DMS53 treated with DMSO at 0.1 percent for 48 hours (cell line): ENCODE data around the gene LDLRAD2.
A peak's percentile ranks its signal among the peaks of the same experiment; 100 is the strongest.
"Not testable (repeated sequence)": the region's sequence is repeated elsewhere in the genome, so short reads cannot be mapped to it uniquely, and the experiment has no call there.

Source experiments
- DNase-seq: peaks from one replicate; lab custom pipeline; 2025; ENCODE audit not compliant: unreplicated experiment; lab: John Stamatoyannopoulos, UW

LDLRAD2 gene

DNA sequence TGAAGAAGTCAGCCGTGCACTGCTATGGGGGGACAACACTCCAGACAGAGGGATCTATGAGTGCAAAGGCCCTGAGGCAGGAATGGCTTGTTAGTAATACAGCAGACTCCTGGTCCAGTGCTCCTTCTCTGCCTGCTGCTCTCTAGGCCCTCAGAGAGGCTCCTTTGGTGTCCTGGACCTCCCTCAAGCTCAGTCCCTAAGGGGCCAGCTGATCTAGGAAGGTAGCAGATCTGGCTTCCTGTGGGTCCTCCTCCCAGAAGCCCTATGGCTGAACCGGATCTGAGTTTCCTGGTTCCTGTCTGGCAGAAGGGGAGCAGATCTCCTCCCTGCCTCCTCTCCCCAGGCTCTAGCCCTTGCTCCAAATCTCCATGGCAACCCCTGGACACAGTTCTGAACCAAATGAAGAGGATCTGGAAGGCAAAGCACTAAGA, at the start of gene LDLRAD2:
Gene LDLRAD2, plus strand, starts transcription at position 391 of the 431 bp plus-strand sequence. CDS start 187 bp downstream, outside the sequence.
- no peak for DNase-seq

GRCh38 chr1:21763236-21763635, 48.8 kb upstream of the LDLRAD2 start:
- DNase-seq, result no peak

DNA sequence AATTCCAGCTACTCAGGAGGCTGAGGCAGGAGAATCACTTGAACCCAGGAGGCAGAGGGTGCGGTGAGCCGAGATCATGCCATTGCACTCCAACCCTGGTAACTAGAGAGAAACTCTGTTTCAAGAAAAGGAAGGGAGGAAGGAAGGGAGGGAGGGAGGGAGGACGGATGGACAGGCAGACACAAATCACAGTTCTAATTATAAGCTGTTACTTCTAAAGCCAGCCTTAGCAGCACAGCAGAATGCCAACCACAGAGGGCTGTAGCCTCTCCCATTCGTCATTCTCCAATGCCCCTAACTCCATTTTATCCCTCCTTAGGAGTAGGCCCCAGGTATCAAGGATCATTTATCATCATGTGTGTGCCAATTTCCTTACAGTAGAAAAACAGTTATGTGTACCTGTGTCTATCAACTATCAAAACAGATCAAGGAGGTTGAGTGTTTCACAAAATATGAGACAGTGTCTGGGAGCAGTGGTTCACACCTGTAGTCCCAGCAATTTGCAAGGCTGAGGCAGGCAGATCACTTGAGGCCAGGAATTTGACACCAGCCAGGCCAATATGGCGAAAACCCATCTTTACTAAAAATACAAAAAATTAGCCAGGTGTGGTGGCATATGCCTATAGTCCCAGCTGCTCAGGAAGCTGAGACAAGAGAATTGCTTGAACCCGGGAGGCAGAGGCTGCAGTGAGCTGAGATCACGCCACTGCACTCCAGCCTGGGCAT, 48.2 kb upstream of the LDLRAD2 start:
- DNase-seq, result no peak

- DNase-seq, result no peak
These were observed 47.2 kb upstream of the LDLRAD2 start for GRCh38 chr1:21764615-21765423.

DNA sequence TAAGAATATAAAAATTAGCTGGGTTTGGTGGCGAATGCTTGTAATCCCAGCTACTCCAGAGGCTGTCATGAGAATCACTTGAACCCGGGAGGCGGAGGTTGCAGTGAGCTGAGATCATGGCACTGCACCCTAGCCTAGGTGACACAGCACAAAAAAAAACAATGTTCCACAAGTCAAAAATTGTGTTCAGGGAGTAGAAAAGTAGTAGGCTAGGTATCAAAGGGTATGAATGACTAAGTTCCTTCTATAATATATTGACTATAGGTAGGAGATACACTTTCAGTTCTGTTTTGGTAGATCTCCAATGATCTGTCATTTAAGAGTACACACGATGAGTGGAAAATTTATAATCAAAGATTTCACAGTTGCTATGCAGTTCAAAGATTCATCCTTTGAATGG, 45.9 kb upstream of the LDLRAD2 start:
- DNase-seq, result no peak

GRCh38 chr1:21767106-21767505, 45.0 kb upstream of the LDLRAD2 start:
- not testable (repeated sequence) for DNase-seq

- no peak for DNase-seq
These were observed 41.9 kb upstream of the LDLRAD2 start for GRCh38 chr1:21770201-21770600.

- DNase-seq, result not testable (repeated sequence)
These were observed 41.5 kb upstream of the LDLRAD2 start for GRCh38 chr1:21770602-21771001.

- not testable (repeated sequence) for DNase-seq
These were observed 40.4 kb upstream of the LDLRAD2 start for GRCh38 chr1:21771672-21772071.

- no peak for DNase-seq
These were observed 38.5 kb upstream of the LDLRAD2 start for GRCh38 chr1:21773585-21773984.

DNA sequence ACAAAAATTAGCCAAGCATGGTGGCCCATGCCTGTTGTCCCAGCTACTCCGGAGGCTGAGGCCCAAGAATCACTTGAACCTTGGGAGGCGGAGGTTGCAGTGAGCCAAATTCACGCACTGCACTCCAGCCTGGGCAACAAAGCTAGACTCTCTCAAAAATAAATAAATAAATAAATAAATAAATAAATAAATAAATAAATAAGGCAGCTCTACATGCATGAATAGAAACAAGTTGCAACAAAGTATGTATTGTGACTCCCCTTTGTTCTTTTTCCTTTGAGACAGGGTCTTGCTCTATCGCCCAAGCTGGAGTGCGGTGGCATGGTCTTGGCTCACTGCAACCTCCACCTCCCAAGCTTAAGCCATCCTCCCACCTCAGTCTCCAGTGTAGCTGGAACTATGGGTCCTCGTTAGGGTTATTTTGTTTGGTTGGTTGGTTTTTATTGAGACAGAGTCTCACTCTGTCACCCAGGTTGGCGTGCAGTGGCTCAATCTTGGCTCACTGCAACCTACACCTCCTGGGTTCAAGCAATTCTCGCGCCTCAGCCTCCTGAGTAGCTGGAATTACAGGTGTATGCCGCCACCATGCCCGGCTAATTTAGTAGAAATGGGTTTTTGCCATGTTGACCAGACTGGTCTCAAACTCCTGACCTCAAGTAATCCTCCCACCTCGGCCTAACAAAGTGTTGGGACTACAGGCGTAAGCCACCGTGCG, 37.1 kb upstream of the LDLRAD2 start:
- DNase-seq, result no peak

DNA sequence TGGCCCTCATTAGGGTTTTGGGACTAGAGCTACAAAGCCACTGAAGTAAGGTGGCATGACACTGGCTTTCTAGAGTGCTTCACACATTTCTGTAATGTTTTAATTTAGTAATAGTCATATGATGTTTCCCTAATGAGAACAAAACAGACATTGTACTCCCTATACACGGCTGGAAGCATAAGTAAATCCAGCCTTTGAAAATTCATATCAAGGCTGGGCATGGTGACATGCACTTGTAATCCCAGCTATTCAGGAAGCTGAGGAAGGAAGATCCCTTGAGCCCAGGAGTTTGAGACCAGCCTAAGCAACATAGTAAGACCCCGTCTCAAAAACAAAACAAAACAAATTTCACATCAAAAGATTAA, 36.5 kb upstream of the LDLRAD2 start:
- DNase-seq, result no peak

GRCh38 chr1:21775985-21776562, 36.0 kb upstream of the LDLRAD2 start:
- DNase-seq, result peak; percentile 41

- DNase-seq, result not testable (repeated sequence)
These were observed 35.1 kb upstream of the LDLRAD2 start for GRCh38 chr1:21776925-21777324.

DNA sequence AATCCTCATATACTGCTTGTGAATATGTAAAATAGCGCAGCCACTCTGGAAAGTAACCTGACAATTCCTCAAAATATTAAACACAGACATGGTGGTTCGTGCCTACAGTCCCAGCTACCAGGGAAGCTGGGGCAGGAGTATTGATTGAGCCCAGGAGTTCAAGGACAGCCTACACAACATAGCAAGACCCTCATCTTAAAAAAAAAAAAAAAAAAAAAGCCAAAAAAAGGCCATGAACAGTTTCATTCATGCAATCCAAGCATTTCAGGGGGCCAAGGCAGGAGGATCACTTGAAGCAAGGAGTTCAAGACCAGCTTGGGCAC, 33.7 kb upstream of the LDLRAD2 start:
- no peak for DNase-seq

DNA sequence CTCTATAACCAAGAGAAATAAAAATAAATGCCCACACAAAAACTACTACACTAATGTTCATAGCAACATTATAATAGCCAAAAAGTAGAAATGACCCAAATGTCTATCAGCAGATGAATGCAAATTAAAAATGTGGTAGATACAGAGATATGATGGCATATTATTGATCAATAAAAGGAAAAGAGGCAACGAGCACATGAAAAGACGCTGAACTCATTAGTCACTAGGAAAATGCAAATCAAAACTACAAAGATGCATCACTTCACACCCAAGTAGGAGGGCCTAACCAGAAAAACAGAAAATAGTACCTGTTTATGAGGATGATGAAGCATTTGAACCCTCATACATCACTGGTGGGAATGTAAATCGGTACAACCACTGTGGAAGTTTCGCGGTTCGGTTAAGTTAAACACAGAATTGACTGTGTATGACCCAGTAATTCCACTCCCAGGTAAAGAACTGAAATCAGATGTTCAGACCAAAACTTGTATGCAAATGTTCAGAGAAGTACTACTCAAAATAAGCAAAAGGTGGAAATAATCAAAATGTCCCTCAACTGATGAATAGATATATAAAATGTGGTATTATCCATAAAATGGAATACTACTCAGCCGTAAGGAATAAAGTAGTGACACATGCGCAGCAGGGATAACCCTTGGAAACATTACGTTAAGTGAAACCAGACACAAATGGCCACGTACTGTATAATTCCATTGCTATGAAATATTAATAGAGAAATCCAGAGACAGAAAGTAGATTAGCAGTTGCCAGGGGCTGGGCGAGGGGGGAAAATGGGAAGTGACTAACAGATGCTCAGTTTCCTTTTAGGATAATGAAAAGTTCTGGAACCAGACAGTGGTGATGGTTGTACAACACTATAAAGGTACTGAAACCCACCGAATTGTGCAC, 32.2 kb upstream of the LDLRAD2 start:
- DNase-seq, result no peak

DNA sequence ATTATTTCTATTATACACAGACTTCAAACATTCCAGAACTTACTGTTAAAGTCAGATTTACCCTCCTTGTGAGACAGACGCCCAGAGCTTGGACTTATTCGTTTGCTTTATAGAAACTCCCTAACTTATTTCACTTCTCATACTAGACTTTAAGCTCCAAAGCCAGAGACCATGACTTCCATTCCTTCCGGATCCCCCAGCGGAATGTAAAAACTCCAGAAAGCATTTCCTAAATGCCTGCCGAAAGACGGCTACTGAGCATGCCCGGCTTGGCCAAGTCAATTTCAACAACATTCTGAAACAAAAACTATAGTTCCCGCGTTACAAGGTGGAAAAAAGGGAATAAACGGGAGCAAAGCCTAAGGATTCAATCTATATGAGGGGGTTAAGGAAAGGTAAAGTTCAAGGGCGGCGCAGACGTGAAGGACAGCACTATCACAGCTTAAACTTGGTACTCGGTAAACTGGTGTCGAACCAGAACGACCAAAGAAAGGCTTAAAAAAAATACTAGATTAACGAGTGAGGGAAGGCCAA, 30.2 kb upstream of the LDLRAD2 start:
- DNase-seq, result no peak

GRCh38 chr1:21782349-21782867, 29.7 kb upstream of the LDLRAD2 start:
- peak; percentile 54 for DNase-seq

DNA sequence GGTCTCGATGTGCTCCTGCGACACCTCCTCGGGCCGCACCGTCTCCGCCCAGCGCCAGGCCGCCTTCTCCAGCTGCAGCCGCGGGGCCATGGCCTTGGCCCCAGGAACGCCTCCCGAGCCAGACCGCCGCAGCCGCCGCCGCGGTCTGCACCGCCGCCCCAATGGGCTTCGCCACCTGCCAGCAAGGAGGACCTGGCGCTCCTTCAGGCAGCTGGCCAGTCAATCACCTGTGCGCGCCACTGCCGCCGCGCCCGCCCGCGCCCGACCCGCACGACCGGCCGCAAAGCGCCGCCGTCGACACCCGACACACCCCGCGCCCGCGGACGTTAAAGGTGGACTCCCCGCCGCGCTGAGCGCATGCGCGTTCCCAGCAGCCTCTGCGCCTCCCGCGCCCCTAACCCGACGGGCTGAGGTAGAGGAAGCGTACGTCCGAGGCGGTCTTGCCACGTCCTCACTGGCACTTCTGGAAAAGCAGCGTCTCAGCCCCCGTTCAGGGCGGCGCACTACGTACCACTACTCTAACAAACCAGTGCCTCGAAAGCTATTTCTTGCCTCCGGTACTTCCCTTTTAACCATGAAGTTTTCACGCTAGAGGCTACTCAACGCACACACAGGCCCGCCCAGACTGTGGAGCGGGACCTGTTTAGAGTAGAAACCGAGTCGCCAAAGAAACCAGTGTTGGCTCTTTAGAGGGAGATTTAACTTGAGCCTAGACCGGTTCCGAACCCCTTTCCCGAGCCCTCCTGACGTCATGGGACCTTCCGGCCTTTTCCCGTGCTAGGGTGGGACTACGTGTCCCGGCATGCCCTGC, 29.0 kb upstream of the LDLRAD2 start, which contains the start of gene USP48:
Gene USP48, minus strand, starts transcription at position 282 of the 811 bp plus-strand sequence. Its CDS starts 192 bp downstream, at position 90.
- DNase-seq, result peak; percentile 88
